Activated naive CD4-positive, alpha-beta T cell treated with Interleukin-2 at 50 U/mL for 16 hours (primary cell): ENCODE measurements around the gene LRCH1.

Source experiments
- DNase-seq: peaks from one replicate; pipeline ENCODE4 v3.0.0-alpha.2; 2020

Gene LRCH1

GRCh38 chr13:46668931-46669525, 116.1 kb downstream of the LRCH1 start:
- DNase-seq: no peak

- DNase-seq: no peak
Observed at GRCh38 chr13:46672338-46673090, 119.5 kb downstream of the LRCH1 start.

- DNase-seq: no peak
Observed at GRCh38 chr13:46675016-46675415, 122.0 kb downstream of the LRCH1 start.

DNA sequence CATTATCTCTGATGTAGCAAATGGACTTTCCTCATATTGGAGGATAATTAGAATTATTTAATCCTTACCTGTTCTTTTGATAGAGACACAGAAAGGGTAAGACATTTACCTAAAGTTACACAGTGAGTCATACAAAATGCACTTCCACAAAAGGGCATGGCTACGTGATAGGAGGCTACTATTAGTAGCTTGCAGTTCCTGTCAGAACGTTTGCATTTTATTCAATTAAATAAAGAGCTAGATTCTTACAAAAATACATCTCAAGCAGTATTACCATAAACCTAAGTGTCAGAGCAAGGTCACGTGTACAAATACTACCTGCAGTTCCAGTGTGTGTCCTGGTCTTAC, 123.4 kb downstream of the LRCH1 start:
- no peak for DNase-seq

GRCh38 chr13:46679369-46680120, 126.6 kb downstream of the LRCH1 start:
- DNase-seq: peak; percentile 13

- no peak for DNase-seq
Observed at GRCh38 chr13:46682015-46682414, 129.0 kb downstream of the LRCH1 start.

DNA sequence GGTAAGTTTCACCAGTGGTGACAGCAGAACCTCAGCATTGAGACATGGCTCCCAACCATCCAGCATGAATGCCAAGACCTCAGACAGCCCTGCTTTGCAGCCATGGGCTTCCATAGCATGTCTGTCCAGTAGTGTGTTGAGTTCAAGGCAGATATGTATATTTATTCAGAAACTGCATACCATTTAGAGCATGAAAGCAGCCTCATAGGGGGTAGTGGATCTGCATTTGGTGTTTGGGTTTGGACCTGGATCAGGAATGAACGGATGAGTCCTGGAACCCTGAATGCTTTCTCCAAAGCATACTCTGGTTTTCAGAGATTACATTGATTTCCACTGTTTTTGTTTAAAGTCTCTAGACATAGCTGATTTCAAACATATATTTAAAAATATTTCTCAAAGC, 129.7 kb downstream of the LRCH1 start:
- DNase-seq: no peak

- DNase-seq: no peak
Observed at GRCh38 chr13:46683676-46684260, 130.8 kb downstream of the LRCH1 start.

- DNase-seq: no peak
Observed at GRCh38 chr13:46684287-46685001, 131.5 kb downstream of the LRCH1 start.

DNA sequence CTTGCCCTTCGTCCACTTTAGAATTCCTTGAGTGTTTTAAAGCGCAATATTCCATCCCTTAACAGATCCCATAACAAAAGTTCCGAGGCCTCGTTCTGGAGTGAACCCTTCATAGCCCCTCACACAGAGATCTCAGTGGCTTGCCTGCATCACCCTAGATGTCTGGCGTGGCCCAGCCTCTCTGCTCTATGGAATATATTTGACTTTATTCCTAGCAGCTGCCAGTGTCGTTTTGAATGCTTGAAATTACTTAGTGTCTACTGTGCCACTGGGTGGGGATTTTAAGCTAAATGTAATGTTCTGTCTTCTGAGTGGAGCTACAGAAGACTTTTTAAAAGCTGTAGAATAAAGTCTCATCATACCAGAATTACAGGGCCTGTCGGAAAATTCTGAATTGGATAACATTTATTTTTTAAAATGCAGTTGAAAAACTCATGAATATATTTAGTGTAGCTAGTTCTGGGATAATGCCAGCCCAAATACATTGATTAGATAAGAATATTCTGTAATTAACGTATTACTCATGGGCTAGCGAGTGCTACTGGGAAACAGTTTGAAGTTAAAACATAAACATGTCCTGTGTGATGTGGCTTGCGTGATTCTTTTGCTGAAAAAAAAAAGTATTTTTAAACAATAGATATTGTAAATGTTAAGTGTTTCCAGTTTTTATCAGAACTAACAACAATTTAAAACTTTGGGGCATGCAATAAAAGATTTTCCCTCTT, 132.2 kb downstream of the LRCH1 start:
- DNase-seq: no peak

DNA sequence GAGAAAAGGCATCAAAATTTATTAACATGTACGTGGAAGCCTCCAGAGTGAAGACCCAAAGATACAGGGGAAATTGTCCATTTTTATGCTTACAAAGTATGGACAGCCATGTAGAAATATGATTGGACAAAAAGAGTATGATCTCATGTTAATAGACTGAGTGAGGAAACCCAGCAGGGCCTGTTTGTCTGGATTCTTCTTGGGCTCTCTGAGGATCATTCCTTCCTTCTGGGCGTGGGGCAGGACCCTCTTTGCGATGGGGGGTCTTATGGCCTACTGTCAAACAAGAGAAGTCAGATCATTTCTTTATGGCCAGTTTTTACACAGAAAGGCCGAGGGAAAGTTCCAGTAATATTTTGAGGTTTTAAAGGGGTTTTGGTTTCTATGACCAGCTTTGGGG, 133.2 kb downstream of the LRCH1 start:
- no peak for DNase-seq

DNA sequence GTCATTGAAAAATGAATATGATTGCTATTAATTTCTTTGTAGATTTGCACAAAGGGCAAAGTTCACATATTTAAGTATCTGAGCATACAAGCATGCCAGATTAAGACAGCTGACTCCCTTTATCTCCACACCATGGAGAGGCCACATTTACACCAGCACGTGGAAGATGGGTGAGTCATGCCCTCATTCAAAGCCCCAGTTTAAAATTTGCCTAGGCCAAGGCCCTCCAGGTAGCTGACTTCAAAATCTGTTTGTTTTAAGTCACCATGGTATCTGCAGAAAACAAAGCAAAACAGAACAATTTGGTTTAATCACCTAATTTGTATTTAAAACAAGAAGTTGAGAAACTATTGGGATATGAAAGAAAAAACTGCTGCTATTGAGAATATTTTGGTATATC, 134.8 kb downstream of the LRCH1 start:
- no peak for DNase-seq

DNA sequence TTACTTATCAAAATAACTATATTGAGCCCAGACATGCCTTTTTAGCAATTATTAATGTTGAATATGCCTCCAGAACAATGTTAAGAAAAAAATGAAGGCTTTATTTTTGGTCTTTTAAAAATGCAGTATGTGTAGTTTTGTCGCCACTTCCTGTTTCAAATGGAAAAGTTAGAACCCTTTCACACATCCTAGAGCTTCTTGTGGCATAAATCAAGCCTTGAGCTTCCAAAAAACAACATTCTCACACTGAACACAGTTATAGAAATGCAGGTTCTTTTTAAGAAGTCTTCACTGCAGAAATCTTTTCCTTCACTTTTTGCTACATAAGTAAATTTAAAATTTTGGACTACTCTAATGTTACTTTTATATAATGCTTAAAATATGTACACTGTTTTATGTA, 135.3 kb downstream of the LRCH1 start:
- DNase-seq: no peak

DNA sequence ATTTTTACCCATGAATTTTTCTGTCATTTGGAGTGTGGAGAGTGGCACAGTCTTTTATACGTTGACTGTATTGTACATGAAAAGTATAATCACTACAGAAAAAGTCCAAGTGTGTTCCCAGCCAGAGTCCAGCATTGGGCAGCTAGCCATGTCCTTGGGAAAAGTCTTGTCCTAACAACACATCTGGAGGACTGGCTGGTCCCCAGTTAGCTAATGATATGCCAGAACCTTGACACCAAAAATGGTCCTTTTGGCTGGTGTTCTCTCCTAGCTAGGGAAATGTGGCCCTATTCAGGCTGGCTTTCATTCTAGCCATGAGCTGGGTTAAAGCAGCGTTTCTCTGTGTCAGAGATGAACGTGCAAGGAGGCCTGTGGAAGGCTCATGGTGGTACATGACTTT, 145.0 kb downstream of the LRCH1 start:
- DNase-seq: no peak

GRCh38 chr13:46698910-46699460, 146.0 kb downstream of the LRCH1 start:
- DNase-seq: no peak

- DNase-seq: no peak
Observed at GRCh38 chr13:46712524-46712923, 159.6 kb downstream of the LRCH1 start.

GRCh38 chr13:46715363-46715762, 162.4 kb downstream of the LRCH1 start:
- DNase-seq: no peak

GRCh38 chr13:46716821-46717220, 163.9 kb downstream of the LRCH1 start:
- no peak for DNase-seq

- DNase-seq: no peak
Observed at GRCh38 chr13:46717275-46717674, 164.3 kb downstream of the LRCH1 start.

GRCh38 chr13:46717856-46718255, 164.9 kb downstream of the LRCH1 start:
- DNase-seq: no peak

- no peak for DNase-seq
Observed at GRCh38 chr13:46720189-46720588, 167.2 kb downstream of the LRCH1 start.

DNA sequence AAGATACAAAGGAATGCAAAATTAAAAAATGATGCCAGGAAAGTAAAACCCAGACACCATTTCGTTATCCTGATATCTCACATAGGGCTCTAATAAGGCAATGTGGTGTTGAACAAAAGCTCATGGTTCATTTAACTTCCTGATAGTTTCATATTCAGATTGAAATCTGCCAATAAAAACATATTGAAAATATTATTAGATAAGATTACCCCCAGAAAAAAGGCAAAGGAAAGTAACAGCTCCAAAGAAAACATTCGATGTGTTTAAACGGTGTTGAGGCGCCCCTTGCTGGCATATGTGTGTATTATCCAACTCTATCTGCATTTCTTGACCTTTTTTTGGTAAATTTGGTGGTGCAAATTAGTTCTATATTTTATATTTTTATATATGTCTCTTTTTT, 168.1 kb downstream of the LRCH1 start:
- peak; percentile 33 for DNase-seq
